GM12874 (cell line): ENCODE results near the gene INPP4A.

Experiments used
- TF ChIP-seq, protein P1 (sequence below): IDR thresholded peaks from 2 replicates; pipeline ENCODE4 v1.5.1; 2011; ENCODE audit warnings: low read depth, mild to moderate bottlenecking, control low read depth, low read length, moderate library complexity; ENCODE audit not compliant: insufficient read depth

INPP4A gene

DNA sequence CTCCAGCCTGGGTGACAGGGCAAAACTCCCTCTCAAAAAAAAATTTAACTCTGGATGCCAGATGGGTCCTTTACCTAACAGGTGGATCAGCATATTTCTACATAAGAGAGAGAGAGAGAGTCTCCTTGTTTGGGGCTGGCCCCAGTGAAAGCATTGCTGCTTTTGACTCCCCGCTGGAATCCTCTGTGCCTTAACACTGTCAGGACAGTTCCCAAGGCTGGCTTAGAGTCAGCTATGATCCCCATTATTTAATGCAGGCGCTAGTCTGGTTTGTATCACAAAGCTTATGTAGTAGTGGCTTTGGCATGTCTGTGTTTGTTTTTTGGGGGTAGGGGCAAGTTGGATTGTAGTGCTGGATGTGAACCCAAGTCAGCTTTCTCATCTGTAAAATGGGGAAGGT, 9.4 kb downstream of the INPP4A start:
- TF ChIP-seq, protein P1, sequence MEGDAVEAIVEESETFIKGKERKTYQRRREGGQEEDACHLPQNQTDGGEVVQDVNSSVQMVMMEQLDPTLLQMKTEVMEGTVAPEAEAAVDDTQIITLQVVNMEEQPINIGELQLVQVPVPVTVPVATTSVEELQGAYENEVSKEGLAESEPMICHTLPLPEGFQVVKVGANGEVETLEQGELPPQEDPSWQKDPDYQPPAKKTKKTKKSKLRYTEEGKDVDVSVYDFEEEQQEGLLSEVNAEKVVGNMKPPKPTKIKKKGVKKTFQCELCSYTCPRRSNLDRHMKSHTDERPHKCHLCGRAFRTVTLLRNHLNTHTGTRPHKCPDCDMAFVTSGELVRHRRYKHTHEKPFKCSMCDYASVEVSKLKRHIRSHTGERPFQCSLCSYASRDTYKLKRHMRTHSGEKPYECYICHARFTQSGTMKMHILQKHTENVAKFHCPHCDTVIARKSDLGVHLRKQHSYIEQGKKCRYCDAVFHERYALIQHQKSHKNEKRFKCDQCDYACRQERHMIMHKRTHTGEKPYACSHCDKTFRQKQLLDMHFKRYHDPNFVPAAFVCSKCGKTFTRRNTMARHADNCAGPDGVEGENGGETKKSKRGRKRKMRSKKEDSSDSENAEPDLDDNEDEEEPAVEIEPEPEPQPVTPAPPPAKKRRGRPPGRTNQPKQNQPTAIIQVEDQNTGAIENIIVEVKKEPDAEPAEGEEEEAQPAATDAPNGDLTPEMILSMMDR, result no peak

DNA sequence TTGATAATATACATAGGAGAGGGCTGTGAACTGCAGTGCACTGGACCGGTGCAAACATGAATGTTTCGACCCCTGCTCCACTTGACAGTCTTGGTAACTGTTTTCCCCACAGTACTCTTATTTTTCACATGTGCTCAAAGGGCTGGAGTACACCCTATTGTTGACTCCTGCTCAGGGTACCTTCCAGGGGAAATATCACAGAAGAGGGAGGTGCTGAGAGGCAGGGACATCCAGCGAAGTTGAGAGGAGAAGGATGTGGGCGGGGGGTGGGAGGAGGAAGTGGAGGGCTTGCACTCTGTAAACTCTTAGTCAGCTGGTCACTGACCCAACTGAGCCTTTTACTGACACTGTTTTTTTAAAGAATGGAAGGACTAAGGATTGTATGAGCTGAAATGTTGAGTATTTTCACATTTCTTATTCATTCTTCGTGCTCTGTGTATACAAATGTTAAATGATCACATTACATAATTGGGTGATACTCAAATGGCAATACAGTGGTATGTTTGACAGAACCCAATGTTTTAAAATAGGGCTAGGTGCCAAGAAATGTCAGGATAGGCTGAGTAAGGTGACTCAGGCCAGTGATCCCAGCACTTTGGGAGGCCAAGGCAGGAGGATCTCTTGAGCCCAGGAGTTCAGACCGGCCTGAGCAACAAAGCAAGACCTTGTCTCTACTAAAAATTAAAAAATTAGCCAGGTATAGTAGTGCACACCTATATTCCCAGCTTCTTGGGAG, 10.0 kb downstream of the INPP4A start:
- TF ChIP-seq, protein P1, result no peak

DNA sequence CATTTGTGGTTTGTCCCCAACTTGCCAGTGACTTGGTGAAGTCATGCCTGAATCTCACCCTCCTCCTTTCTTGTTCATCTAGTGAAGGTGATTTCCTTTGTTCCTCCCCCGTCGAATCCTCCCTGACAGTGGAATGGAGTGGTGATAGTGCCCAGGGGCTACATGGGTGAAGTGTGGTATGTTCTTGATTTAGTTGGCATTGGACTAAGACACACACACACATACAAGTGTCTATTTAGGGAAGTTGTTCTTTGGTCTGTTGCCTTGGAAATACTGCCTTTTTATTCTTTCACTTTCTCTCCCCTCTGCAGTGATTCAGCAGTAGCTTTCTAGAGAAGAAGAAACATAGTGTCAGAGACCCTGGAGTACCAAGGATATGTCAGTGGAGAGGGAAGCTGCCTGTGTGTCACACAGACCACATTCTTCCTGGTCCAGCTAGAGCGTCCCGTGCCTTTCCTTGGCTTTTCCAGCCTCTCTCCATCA, 10.9 kb downstream of the INPP4A start:
- TF ChIP-seq, protein P1, result no peak

DNA sequence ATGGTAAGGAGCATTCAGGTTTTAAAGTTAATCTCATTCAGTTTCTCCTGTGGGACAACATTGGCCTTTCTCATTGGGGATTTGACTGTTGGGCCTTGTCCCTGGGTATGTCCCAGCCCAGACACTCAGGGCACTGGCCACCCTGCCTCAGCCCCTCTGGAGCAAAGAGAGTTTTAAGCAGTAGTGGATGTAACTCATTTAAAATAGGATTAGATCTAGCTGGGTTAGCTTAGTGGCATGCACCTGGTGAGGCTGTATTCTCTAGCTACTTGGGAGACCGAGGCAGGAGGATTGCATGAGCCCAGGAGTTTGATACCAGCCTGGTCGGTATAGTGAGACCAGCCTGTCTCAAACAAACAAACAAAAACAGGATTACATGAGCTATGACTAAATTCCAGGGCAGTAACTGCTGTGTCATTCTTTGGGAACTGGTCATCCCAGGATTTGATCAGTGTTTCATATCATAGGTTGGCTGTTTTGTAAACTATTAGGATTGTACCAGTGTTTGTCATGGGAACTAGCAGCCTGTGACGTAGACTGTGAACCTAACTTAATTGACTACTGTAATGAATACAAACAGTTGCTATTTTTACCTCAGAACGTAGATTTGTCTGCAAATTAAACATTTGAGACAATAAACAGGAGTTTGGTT, 12.5 kb downstream of the INPP4A start:
- TF ChIP-seq, protein P1, result no peak

DNA sequence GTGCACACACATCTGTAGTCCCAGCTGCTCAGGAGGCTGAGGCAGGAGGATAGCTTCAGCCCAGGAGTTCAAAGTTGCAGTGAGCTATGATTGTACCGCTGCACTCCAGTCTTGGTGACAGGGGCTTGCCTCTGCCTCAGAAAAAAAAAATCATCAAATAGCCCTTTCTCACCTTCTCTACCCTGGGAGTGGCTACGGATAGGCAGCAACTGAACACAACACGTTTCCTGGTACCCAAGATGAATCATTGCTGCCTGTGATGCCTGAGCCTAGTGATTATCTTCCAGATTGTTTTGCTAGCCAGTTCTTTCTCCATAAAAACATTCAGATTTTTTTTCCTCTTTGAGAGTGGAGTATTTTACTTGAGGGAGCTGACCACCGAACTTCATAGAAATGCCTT, 13.5 kb downstream of the INPP4A start:
- TF ChIP-seq, protein P1, result no peak

DNA sequence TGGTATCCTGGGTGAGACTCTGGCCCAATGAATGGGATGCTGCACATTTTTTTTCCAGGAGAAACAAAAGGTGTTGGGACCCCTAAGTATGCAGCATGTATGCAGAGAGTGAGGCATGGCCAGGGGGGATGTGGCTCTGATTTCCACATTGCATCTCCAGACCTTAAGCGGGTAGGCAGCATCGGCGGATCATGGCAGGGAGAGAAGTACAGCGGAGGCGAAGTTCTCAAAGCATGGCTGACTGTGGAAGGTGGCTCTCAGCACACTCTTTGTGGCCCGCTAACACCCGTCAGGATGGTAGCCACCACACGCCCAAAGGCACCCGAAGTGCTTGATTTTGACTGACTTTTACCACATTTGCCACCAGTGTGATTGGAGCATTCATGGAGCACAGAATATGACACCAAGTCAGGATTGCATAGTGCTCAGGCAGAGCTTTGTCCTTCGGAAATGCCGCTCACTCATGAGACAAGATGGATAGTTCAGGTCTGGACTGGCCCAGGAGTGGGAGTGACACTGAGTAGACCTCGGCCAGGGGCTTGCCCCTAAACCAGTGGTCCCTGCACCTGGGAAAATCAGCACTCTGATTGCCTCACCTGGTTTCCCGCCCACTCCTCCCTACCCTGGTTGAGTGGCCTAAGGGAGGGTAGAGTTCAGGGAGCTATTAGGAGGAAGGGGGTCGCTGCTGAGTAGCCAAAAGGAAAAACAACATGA, 14.2 kb downstream of the INPP4A start:
- TF ChIP-seq, protein P1, result no peak

DNA sequence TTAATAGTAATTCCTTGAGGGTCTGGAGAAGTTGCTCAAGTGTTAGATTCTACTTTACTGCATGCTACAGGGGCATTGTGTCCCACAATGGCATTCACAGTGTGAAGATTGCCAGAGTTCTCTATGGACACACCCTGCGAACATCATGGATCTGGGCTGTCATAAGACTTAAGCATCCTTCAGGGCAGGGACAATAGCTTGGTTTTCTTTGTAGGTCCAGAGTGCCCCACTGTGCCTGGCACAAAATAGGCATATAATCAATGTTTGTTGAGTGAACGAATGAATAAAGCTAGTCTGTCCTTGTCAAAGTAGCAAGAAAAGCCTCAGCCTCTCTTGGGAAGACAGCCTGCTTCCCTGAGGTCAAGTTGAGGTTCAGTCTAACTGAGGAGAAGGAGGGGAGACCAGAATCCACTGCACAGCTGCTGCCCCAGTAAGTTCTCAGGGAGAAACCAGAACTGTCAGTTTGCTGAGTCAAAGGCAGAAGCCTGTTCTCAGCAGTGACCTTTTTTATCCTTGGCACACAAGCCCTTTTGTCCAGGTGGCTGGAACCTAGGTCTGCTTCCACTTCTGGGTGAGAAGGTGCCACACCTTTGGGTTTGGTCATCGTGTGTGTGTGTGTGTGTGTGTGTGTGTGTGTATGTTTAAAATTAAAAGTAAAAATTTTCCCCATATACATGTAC, 15.0 kb downstream of the INPP4A start:
- TF ChIP-seq, protein P1, result no peak
